ENCODE data around the gene S100A10. TPM values are rescaled to one million over a fixed set of nuclear protein-coding genes. Genes with fewer than 3 reads are reported as not detected.

S100A10 gene
- total RNA-seq, 1 experiment from 2014 or later = 2,143 TPM

DNA sequence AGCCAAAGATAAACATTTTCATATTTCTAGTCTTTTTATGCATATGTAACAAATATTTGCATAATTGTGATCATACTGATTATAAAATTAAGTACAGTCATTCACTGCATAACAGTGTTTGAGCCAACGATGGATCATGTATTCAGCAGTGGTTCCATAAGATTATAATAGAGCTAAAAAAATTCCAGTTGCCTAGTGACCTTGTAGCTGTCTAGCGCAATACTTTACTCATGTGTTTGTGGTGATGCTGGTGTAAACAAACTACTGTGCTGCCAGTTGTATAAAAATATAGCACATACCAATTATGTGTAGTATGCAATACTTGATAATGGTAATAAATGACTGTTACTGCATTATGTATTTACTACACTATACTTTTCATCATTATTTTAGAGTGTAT is 2.1 kb upstream of the S100A10 start:
- H3K27me3 ChIP-seq (replicated peaks; ENCODE audit: control insufficient read depth, insufficient read depth, low read length) = no peaks in the 10 kb centered on the region
- H3K4me3 ChIP-seq (ENCODE audit: low read depth, low read length) = no peak overlapping the region
- Mint-ChIP-seq H3K27me3 (ENCODE audit: insufficient read depth, unreplicated experiment) (no peaks in the 10 kb centered on the region), H3K9me3 (ENCODE audit: unreplicated experiment) (no peaks in the 10 kb centered on the region), H3K36me3 (ENCODE audit: insufficient read depth, unreplicated experiment) (peaks cover 47% of the 10 kb centered on the region), H3K4me1 (ENCODE audit: low read depth, unreplicated experiment) (peaks cover 34% of the 10 kb centered on the region), H3K27ac (ENCODE audit: unreplicated experiment) (no peak overlapping the region), H3K4me3 (ENCODE audit: unreplicated experiment) (no peak overlapping the region)
- CTCF ChIA-PET = interaction anchor here (1.1 to 3.1 kb wide), 2 partner anchors 20 to 28 kb away, joined by 3 to 22 read pairs; no protein-coding TSS in a partner anchor
- TF ChIP-seq, protein P1, sequence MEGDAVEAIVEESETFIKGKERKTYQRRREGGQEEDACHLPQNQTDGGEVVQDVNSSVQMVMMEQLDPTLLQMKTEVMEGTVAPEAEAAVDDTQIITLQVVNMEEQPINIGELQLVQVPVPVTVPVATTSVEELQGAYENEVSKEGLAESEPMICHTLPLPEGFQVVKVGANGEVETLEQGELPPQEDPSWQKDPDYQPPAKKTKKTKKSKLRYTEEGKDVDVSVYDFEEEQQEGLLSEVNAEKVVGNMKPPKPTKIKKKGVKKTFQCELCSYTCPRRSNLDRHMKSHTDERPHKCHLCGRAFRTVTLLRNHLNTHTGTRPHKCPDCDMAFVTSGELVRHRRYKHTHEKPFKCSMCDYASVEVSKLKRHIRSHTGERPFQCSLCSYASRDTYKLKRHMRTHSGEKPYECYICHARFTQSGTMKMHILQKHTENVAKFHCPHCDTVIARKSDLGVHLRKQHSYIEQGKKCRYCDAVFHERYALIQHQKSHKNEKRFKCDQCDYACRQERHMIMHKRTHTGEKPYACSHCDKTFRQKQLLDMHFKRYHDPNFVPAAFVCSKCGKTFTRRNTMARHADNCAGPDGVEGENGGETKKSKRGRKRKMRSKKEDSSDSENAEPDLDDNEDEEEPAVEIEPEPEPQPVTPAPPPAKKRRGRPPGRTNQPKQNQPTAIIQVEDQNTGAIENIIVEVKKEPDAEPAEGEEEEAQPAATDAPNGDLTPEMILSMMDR (IDR thresholded peaks at IDR 0.05; ENCODE audit: insufficient read depth in 1 of 2, low read depth in 1 of 2, low read length in 1 of 2, severe bottlenecking in 1 of 2, unreplicated experiment in 1 of 2) = no peak
- intact Hi-C loops (cut with micrococcal nuclease; ENCODE audit: unreplicated experiment) = no loop called here
- H3K4me1 ChIP-seq = peaks cover 57% of the 10 kb centered on the region
- no TSS peak for BruUV-seq (replicated peaks)
- POLR2A ChIA-PET = interaction anchor here (0.5 to 1.1 kb wide), 3 partner anchors 9 to 23 kb away, joined by 3 to 4 read pairs (median 4); no protein-coding TSS in a partner anchor
- no peak for DNase-seq
- H3K9me3 ChIP-seq = no peaks in the 10 kb centered on the region
- peaks cover 4% of the 10 kb centered on the region for H3K36me3 ChIP-seq (ENCODE audit: control insufficient read depth, insufficient read depth, low read length)

DNA sequence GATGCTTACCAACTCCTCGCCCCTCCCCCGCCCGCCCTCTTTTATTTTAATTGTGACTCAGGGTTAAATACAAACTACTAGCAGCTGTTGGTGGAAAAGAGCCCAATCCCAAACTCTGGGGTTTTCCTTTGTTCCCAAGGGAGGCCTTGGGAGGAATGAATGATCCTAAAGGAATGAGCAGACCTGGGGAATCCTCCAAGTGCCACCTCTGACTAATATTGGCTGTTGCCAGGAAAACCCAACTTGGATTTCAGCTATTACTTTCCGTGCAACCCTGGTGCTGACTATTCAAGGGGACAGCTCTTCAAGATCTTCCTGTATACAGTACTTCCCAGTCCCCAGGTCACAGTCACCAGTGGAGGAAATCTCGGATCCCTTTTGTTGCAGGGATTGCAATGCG is 1.3 kb upstream of the S100A10 start:
- Mint-ChIP-seq H3K4me3 (ENCODE audit: unreplicated experiment) (peak overlapping the region; percentile 88), H3K27me3 (ENCODE audit: insufficient read depth, unreplicated experiment) (no peaks in the 10 kb centered on the region), H3K27ac (ENCODE audit: unreplicated experiment) (peak overlapping the region; percentile 98), H3K4me1 (ENCODE audit: low read depth, unreplicated experiment) (peaks cover 32% of the 10 kb centered on the region), H3K9me3 (ENCODE audit: unreplicated experiment) (no peaks in the 10 kb centered on the region), H3K36me3 (ENCODE audit: insufficient read depth, unreplicated experiment) (peaks cover 54% of the 10 kb centered on the region)
- TF ChIP-seq, protein P1 (IDR thresholded peaks at IDR 0.05; ENCODE audit: insufficient read depth in 1 of 2, low read depth in 1 of 2, low read length in 1 of 2, severe bottlenecking in 1 of 2, unreplicated experiment in 1 of 2) = no peak
- H3K27me3 ChIP-seq (replicated peaks; ENCODE audit: control insufficient read depth, insufficient read depth, low read length) = no peaks in the 10 kb centered on the region
- peaks cover 4% of the 10 kb centered on the region for H3K36me3 ChIP-seq (ENCODE audit: control insufficient read depth, insufficient read depth, low read length)
- ChIA-PET POLR2A (interaction anchor here (1.0 kb wide), 1 partner anchor 22 kb away, joined by 3 read pairs; no protein-coding TSS in a partner anchor), CTCF (interaction anchor here (3.1 kb wide), 1 partner anchor 27 kb away, joined by 22 read pairs; no protein-coding TSS in a partner anchor)
- intact Hi-C loops (cut with micrococcal nuclease; ENCODE audit: unreplicated experiment) = loop anchor here (1.0 to 5.0 kb wide), 2 partner anchors 27 to 798 kb away; partner anchors contain the start of gene PIP5K1A
- DNase-seq = no peak
- H3K9me3 ChIP-seq = no peaks in the 10 kb centered on the region
- BruUV-seq (replicated peaks) = no TSS peak
- H3K4me1 ChIP-seq = peaks cover 55% of the 10 kb centered on the region
- H3K4me3 ChIP-seq (ENCODE audit: low read depth, low read length) = no peak overlapping the region

DNA sequence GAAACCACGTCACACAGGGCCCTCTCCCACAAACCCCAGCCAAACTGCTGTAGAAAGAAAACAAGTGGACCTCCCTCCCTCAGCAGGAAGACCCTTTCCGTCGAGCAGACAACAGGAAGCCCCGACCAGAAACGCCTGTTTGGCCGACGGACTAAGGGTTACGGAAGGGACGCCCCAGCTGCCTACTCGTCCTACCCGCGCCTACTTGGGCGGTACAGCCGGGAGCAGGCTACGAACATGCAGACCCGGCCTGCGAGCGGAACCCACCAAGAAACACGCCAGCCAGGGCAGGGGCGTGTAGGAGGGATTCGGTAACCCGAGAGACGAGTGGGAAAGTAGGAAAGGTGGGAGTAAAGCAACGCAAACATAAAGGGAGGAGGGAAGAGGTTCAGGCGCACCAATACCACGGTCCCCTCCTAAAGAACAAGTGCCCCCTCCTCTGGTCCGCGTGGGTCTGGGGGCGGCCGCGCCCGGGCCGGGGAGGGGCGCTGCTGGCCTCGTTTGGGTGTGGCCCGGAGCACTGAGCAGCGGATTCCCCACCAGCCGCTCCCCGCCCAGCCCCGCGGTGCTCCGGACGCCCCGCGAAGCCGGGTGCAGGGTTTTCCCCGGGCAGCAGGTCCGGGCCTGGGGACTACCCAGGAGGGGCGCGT is 450 bp downstream of the S100A10 start:
- H3K4me3 ChIP-seq (ENCODE audit: low read depth, low read length) = peak overlapping the region; percentile 88
- Mint-ChIP-seq H3K36me3 (ENCODE audit: insufficient read depth, unreplicated experiment) (peaks cover 72% of the 10 kb centered on the region), H3K27ac (ENCODE audit: unreplicated experiment) (peak overlapping the region; percentile 99), H3K27me3 (ENCODE audit: insufficient read depth, unreplicated experiment) (no peaks in the 10 kb centered on the region), H3K9me3 (ENCODE audit: unreplicated experiment) (no peaks in the 10 kb centered on the region), H3K4me1 (ENCODE audit: low read depth, unreplicated experiment) (peaks cover 38% of the 10 kb centered on the region), H3K4me3 (ENCODE audit: unreplicated experiment) (peak overlapping the region; percentile 88)
- peaks cover 7% of the 10 kb centered on the region for H3K36me3 ChIP-seq (ENCODE audit: control insufficient read depth, insufficient read depth, low read length)
- POLR2A ChIA-PET = interaction anchor here (0.6 to 3.4 kb wide), 12 partner anchors 8 to 482 kb away, joined by 3 to 56 read pairs (median 6); partner anchors contain the start of genes CGN and THEM4
- intact Hi-C loops (cut with micrococcal nuclease; ENCODE audit: unreplicated experiment) = loop anchor here (5.0 kb wide), 1 partner anchor 796 kb away; the partner anchor contains the start of gene PIP5K1A
- CTCF ChIA-PET = interaction anchor here (0.8 to 2.8 kb wide), 5 partner anchors 8 to 57 kb away, joined by 4 to 16 read pairs (median 4); no protein-coding TSS in a partner anchor
- H3K9me3 ChIP-seq = no peaks in the 10 kb centered on the region
- TSS peak; percentile 23 for BruUV-seq (replicated peaks)
- TF ChIP-seq, protein P1 (IDR thresholded peaks at IDR 0.05; ENCODE audit: insufficient read depth in 1 of 2, low read depth in 1 of 2, low read length in 1 of 2, severe bottlenecking in 1 of 2, unreplicated experiment in 1 of 2) = no peak
- peaks cover 52% of the 10 kb centered on the region for H3K4me1 ChIP-seq
- H3K27me3 ChIP-seq (replicated peaks; ENCODE audit: control insufficient read depth, insufficient read depth, low read length) = no peaks in the 10 kb centered on the region
- DNase-seq = peak in 1 of 2 experiments; percentile 42

Data from Caco-2 (cell line).